Gastroesophageal sphincter (tissue), 4 donors: Measurements from ENCODE around the gene SPEN. TPM values are rescaled to one million over a fixed set of nuclear protein-coding genes. Genes with fewer than 3 reads are reported as not detected.

Source experiments
- ATAC-seq: fragments of 150-250 bp; one replicate; pipeline ENCODE4 v1.9.1; 2016; ENCODE audit warnings: mild to moderate bottlenecking, moderate library complexity
- H3K27ac ChIP-seq, 4 donors: fragments of 200-600 bp; sonication (generic) in 3 of 4; 1 replicate in 3 of 4; 2 replicates in 1 of 4; pipeline ENCODE4 v1.5.1; 2016 to 2019
- H3K27me3 ChIP-seq: fragments of 200-600 bp; sonication (generic); one replicate; pipeline ENCODE4 v1.5.1; 2019
- H3K36me3 ChIP-seq, 2 donors: fragments of 200-600 bp; sonication (generic); one replicate each; pipeline ENCODE4 v1.5.1; 2019; ENCODE audit warnings: control low read depth in 1 of 2
- H3K4me1 ChIP-seq, 3 donors: fragments of 200-600 bp; sonication (generic); 1 replicate in 2 of 3; 2 replicates in 1 of 3; pipeline ENCODE4 v1.5.1; 2016 to 2019; ENCODE audit warnings: control low read depth in 2 of 3
- H3K4me3 ChIP-seq, 2 donors: fragments of 200-600 bp; sonication (generic); one replicate each; pipeline ENCODE4 v1.5.1; 2019; ENCODE audit warnings: mild to moderate bottlenecking in 1 of 2, moderate library complexity in 1 of 2
- H3K9me3 ChIP-seq, 3 donors: fragments of 200-600 bp; sonication (generic); one replicate each; pipeline ENCODE4 v1.5.1; 2017 to 2019; ENCODE audit warnings: control low read depth in 2 of 3
- EP300 ChIP-seq: sonication (generic); formaldehyde crosslinking; IDR thresholded peaks from one replicate; pipeline ENCODE4 v1.6.1; 2017; ENCODE audit warnings: antibody characterized with exemption, mild to moderate bottlenecking
- POLR2A ChIP-seq, 2 donors: fragments of 450-650 bp; IDR thresholded peaks; one replicate each; pipeline ENCODE4 v1.6.1; 2017; ENCODE audit warnings: antibody characterized with exemption in 2 of 2, mild to moderate bottlenecking in 2 of 2, moderate library complexity in 1 of 2
- POLR2AphosphoS5 ChIP-seq: sonication (generic); formaldehyde crosslinking; IDR thresholded peaks from one replicate; pipeline ENCODE4 v1.6.1; 2017; ENCODE audit warnings: antibody characterized with exemption
- WGBS, 2 donors: methylation state at CpG; one replicate each; pipeline ENCODE4 v1.1.5; 2018; ENCODE audit warnings: low coverage in 1 of 2; 5-methylcytosine and 5-hydroxymethylcytosine counted together
- total RNA-seq, 4 donors: library from RNA; depleted of rRNA; stranded (reverse); fragments of >200 nt; gene quantifications; one replicate each; pipeline ENCODE4 v1.1.0, GENCODE V29; 2016
- TF ChIP-seq, protein P1 (sequence below), 4 experiments: fragments of 200-600 bp in 2 of 4; fragments of 450-650 bp in 2 of 4; sonication (generic) in 1 of 4; IDR thresholded peaks; one replicate each; pipeline ENCODE4 v1.5.1; 2017 to 2019; ENCODE audit warnings: antibody characterized with exemption in 4 of 4, mild to moderate bottlenecking in 2 of 4, moderate library complexity in 2 of 4

The SPEN gene
- total RNA-seq, 4 donors from 2014 or later = 40.3 to 79.4 (median 50.7) TPM

GRCh38 chr1:15931884-15932283, 84.4 kb downstream of the SPEN start:
- Histone ChIP-seq H3K4me3 (no peak overlapping the region), H3K36me3 (peaks cover 0 to 100% of the 10 kb centered on the region in 2 donors), H3K4me1 (peaks cover 0 to 15% (median 0%) of the 10 kb centered on the region in 3 donors), H3K9me3 (no peaks in the 10 kb centered on the region), H3K27me3 (no peaks in the 10 kb centered on the region), H3K27ac (no peak overlapping the region)
- WGBS, 2 donors = 86 to 96% methylated on average over 8 to 9 of the region's 19 CpGs
- ATAC-seq = no peak
- no peak for TF ChIP-seq POLR2A (IDR thresholded peaks at IDR 0.05)
- no peak for TF ChIP-seq EP300
- TF ChIP-seq, protein P1, sequence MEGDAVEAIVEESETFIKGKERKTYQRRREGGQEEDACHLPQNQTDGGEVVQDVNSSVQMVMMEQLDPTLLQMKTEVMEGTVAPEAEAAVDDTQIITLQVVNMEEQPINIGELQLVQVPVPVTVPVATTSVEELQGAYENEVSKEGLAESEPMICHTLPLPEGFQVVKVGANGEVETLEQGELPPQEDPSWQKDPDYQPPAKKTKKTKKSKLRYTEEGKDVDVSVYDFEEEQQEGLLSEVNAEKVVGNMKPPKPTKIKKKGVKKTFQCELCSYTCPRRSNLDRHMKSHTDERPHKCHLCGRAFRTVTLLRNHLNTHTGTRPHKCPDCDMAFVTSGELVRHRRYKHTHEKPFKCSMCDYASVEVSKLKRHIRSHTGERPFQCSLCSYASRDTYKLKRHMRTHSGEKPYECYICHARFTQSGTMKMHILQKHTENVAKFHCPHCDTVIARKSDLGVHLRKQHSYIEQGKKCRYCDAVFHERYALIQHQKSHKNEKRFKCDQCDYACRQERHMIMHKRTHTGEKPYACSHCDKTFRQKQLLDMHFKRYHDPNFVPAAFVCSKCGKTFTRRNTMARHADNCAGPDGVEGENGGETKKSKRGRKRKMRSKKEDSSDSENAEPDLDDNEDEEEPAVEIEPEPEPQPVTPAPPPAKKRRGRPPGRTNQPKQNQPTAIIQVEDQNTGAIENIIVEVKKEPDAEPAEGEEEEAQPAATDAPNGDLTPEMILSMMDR (IDR thresholded peaks at IDR 0.05) = no peak
- no peak for TF ChIP-seq POLR2AphosphoS5

GRCh38 chr1:15932612-15933011, 85.1 kb downstream of the SPEN start:
- no peak for ATAC-seq
- Histone ChIP-seq H3K4me1 (peaks cover 0 to 23% (median 0%) of the 10 kb centered on the region in 3 donors), H3K27ac (no peak overlapping the region), H3K4me3 (no peak overlapping the region), H3K36me3 (peaks cover 0 to 100% of the 10 kb centered on the region in 2 donors), H3K27me3 (no peaks in the 10 kb centered on the region), H3K9me3 (no peaks in the 10 kb centered on the region)
- 67% methylated on average over 2 of the region's 9 CpGs; no CpG with 5 or more reads in 1 of the 2 donors for WGBS, 2 donors
- TF ChIP-seq EP300 = no peak
- TF ChIP-seq POLR2AphosphoS5 = no peak
- TF ChIP-seq, protein P1 (IDR thresholded peaks at IDR 0.05) = no peak
- no peak for TF ChIP-seq POLR2A (IDR thresholded peaks at IDR 0.05)

DNA sequence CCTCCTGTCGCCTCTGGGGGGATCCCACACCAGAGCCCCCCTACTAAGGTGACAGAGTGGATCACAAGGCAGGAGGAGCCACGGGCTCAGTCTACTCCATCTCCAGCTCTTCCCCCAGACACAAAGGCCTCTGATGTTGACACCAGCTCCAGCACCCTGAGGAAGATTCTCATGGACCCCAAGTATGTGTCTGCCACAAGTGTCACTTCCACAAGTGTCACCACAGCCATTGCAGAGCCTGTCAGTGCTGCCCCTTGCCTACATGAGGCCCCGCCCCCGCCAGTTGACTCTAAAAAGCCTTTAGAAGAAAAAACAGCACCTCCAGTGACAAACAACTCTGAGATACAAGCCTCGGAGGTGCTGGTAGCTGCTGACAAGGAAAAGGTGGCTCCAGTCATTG, 86.2 kb downstream of the SPEN start:
- WGBS, 2 donors = 77% methylated on average over 2 of the region's 5 CpGs; no CpG with 5 or more reads in 1 of the 2 donors
- peaks cover 0 to 100% of the 10 kb centered on the region in 2 donors for H3K36me3 ChIP-seq
- H3K4me1 ChIP-seq = peaks cover 0 to 30% (median under 1%) of the 10 kb centered on the region in 3 donors
- no peak for ATAC-seq
- H3K27me3 ChIP-seq = no peaks in the 10 kb centered on the region
- H3K27ac ChIP-seq = no peak overlapping the region
- no peak overlapping the region for H3K4me3 ChIP-seq
- no peaks in the 10 kb centered on the region for H3K9me3 ChIP-seq
- TF ChIP-seq POLR2AphosphoS5 = no peak
- no peak for TF ChIP-seq POLR2A (IDR thresholded peaks at IDR 0.05)
- TF ChIP-seq, protein P1 (IDR thresholded peaks at IDR 0.05) = no peak
- no peak for TF ChIP-seq EP300

DNA sequence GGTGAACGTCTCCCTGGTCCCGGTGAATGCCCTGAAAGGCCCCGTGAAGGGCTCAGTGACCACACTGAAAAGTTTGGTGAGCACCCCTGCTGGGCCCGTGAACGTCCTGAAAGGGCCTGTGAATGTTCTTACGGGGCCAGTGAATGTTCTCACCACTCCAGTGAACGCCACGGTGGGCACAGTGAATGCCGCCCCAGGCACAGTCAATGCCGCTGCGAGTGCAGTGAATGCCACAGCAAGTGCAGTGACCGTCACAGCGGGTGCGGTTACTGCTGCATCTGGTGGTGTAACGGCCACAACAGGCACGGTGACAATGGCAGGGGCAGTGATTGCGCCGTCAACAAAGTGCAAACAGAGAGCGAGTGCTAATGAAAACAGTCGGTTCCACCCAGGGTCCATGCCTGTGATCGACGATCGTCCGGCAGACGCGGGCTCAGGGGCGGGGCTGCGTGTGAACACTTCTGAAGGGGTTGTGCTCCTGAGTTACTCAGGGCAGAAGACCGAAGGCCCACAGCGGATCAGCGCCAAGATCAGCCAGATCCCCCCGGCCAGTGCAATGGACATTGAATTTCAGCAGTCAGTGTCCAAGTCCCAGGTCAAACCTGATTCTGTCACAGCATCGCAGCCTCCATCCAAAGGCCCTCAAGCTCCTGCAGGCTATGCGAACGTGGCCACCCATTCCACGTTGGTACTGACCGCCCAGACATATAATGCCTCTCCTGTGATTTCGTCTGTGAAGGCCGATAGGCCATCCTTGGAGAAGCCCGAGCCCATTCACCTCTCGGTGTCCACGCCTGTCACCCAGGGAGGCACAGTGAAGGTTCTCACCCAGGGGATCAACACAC, 86.9 kb downstream of the SPEN start:
- H3K9me3 ChIP-seq = no peaks in the 10 kb centered on the region
- no peak overlapping the region for H3K27ac ChIP-seq
- 91% methylated on average over 12 of the region's 42 CpGs; no CpG with 5 or more reads in 1 of the 2 donors for WGBS, 2 donors
- no peak overlapping the region for H3K4me3 ChIP-seq
- H3K27me3 ChIP-seq = no peaks in the 10 kb centered on the region
- TF ChIP-seq EP300 = no peak
- TF ChIP-seq, protein P1 (IDR thresholded peaks at IDR 0.05) = no peak
- peaks cover 0 to 100% of the 10 kb centered on the region in 2 donors for H3K36me3 ChIP-seq
- peaks cover 0 to 31% (median 8%) of the 10 kb centered on the region in 3 donors for H3K4me1 ChIP-seq
- ATAC-seq = no peak
